Measurements from ENCODE around the gene TEDC2.

GRCh38 chr16:2507665-2508064 lies 47.8 kb downstream of the TEDC2 start:
- TF ChIP-seq CTCF (IDR thresholded peaks at IDR 0.05) (no peak), POLR2A (IDR thresholded peaks at IDR 0.05) (no peak)

Data from testis (tissue), 2 donors.